ENCODE data around the gene UBE4A.

The UBE4A gene

DNA sequence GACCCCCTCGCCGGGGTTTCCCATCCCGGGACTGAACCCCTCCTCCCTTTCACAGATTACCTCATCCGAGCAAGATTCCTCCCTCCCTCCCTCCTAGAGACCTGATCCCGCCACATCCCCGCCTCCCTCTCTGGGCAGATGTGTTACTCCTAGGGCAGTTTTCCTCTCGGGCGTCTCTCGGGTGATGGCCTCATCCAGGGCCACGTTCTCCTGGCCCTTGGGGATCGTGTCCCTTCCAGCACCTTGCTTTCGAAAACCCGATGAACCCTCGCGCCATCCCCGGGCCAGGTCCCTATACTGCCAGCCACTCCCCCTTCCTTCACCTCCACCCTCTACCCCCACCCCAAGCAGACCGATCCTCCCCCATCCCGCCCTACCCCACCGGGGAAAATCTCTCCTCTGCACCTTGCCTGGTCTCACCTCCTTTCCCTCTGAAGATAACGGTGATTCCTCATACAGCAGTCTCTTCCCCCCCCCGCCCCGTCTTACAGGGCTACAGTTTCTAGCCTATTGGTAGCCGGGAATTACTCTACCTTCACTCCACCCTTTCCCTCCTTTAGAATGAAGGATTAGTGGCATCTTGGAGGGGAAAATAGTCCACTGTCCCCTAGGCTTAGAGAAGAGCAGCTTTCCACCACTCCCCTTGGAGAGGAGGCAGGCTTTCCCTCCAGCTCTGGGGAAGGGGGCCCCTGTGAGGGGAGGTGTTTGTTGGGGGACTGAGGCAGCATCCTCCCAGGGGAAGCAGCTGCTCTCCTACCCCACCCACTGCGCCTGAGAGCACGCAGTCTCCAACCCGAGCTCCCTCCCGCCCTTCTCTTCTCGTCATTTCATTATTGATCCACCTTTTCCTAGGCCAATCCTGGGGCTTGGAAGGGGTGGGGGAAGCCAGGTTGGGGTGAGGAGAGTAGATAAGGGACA is 78.1 kb downstream of the UBE4A start:
- peak; percentile 43 for DNase-seq (ENCODE audit: low spot score)

DNA sequence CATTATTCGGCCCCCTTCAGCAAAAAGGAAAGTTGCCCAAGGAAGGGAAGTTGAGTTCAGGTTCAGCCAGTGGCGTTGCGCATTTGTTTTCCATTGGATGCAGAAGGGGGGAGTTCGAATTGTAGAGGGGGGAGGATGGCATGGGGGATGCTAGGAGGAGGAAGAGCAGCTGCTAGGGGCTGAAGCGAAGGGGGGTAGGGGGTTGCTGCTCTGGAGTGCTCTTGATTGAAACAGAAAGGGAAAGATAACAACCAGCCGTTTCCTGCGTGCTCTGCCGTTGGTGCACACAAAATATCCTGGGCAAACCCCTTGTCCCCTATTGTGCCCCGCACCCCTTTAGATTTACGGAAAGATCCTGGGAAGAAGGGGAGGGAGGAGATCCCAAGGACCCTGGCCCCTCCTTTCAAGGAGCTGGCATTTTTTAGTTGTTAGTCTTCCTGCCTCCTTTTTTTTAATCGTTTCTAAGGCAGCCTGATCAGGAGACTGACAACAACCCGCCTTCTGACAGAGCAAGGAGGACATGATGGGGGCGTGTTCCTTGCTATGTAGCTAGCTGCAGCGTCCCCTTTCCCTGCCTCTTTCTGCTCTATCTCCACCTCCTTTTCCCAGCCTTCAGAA is 79.0 kb downstream of the UBE4A start:
- DNase-seq (ENCODE audit: low spot score) = peak; percentile 71

DNA sequence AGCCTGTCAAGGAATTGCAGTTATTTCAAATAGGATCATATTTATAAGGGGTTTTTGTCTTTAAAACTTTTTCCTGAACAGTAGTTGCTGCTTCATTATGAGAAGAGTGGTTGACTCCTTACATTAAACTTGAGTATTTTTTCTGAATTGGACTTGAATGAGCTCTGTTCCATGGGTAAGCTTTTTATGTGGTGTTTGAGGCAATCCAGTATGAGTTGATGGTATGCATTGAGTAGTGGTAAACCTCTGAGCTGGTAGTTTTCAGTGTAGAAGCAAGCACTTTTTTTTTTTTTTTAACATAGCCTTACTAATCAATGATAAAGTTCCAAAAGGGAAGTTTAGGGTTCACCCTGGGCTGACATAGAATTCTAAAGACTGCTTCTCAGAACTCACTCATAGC is 80.2 kb downstream of the UBE4A start:
- DNase-seq (ENCODE audit: low spot score) = no peak

DNA sequence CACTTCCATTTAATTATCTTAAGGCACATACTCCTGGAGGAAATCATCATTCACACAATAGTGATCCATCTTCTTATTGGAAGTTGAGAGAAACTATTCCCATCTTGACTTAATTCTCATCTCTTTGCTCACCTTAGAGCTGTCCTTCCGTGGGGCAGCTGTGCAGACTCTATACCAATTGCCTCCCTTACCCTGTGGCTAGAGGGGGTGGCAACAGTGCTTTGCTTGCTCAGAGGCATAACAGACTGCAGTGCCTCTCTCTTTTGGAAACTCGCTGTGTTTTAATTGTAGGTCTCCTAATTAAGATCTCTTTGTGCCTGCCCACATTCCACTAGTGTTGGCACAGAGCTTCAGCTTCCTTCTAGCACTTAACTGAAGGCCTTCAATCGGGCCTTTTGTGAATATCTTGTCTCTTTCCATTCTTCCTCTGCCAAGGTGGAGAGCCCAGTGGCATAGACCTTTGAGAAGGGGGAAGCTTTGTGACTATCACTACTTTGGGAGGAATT is 82.4 kb downstream of the UBE4A start:
- DNase-seq (ENCODE audit: low spot score) = no peak

DNA sequence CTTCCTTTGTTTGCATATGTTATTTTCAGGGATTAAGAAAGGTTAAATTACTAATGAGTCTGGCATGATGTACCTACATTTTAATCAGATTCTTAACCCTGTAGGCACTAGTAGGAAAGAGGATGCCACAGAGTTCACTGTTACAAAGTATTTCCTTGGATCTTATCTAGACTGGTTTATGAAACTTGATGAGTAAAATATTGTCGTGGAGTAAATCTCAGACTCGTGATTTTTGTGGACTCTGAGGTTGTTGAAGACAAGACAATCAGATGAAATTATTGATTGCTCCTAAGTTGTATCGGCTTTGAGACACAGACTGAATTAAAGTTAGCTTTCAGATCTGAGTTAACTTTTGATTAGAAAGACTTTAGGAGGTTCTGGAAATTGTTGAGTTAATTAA is 82.9 kb downstream of the UBE4A start:
- DNase-seq (ENCODE audit: low spot score) = no peak

DNA sequence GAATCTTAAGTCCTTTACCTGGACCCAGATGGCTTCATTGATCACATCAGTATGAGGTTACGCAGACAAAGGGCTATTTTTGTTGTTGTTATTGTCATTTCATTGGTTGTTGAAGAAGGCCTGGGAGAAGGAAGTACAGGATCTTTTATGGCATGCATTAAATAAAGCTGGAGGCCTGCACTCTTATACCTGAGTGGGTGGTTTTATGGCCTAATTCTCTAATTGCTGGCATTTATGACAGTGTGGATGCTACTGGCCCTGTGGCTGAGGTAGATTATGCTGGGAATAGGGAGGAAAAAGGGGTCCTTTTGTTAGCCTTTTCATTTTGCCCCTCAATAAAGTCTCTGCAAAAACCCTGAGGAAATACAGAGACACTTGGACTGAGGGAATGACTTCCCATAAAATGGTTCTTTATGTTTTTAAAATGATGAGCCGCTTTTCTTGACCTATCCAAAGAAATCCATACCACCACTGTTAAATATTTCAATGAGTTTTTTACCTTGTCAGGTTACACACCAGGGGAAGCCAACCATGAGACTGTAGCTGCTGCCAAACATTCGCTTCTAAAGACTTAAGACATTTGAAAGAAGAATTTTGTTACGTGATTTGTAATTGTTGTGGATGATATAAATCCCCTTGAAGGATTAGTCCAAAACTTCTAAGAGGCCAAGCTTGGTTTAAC is 83.6 kb downstream of the UBE4A start:
- no peak for DNase-seq (ENCODE audit: low spot score)

DNA sequence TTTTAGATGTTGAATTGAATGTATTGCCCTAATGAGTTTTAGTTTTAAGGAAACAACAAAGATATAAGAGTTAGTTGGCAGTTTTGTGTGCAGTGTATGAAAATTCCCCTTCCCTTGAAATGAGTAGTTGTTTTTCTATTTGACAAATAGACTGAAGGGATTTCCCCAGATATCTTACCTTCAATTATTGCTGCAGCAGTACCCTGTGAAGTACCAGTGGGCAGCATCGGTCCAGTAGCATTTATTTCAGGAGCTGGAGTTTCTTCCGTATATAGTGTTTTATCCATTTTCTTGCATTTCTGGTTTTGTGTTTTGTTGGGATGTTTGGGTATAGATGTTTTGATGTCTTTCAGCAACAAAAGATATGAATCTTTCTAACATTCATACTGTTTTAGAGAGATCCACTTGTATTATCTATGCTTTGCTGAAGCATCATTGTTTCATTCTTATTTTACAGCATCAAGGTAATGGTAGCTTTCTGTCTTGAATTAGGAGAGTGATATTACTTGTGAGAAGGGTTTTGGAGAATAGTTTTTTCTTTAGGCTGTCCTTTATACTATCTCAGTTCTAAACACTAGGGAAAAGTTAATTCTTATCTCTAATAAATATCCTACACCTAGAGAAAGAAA is 84.3 kb downstream of the UBE4A start:
- no peak for DNase-seq (ENCODE audit: low spot score)

DNA sequence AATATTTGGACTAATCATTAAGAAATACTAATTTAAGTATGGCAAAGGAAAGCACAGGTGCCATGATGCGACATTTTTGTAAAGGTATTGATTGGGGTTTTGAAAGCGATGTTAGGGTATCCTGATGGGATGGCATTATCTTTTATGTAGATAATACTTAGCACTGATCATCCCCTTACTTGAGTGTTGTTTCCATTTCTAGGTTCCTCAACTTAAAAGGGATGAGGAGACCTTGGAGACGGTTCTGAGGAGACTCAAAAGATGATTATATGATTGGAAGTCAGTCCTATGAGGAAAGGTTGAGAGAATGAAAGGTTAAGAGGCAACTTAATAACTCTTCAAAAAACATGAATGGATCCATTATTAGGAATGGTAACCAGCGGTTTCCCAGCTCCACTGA is 88.0 kb downstream of the UBE4A start:
- DNase-seq (ENCODE audit: low spot score) = no peak

DNA sequence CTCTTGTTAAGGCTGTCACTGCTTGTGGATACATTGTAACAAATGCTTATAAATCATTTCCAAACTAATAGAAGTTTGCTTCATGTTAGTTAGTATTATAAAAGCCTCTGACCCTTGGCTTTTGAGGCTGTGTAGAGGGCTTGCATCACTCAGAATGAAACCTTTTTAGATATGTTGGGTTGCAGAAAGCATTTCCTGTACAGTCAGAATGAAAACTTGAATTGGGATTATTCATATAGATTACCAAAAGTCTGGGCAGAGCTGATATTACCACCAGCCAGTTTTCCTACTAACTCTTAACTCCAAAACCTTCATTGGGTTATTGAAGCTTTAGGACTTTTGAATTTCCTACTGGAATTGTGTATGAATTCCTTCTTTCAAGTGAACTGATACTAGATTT is 88.9 kb downstream of the UBE4A start:
- no peak for DNase-seq (ENCODE audit: low spot score)

Measured in kidney tubule cell (primary cell).